Left hindlimb (tissue), 1 donor: Measurements from ENCODE around the gene PAF1.
"Not testable (repeated sequence)": the region's sequence is repeated elsewhere in the genome, so short reads cannot be mapped to it uniquely, and the experiment has no call there.

Source experiments
- DNase-seq: peaks from one replicate; pipeline ENCODE4 v3.0.0-alpha.2; 2018

Gene PAF1

GRCh38 chr19:39349326-39349725 is 41.6 kb downstream of the PAF1 start:
- DNase-seq: no peak

GRCh38 chr19:39347332-39348164 is 43.4 kb downstream of the PAF1 start:
- DNase-seq: no peak

GRCh38 chr19:39345956-39346355 is 45.0 kb downstream of the PAF1 start:
- no peak for DNase-seq

- DNase-seq: peak; percentile 58
Observed at GRCh38 chr19:39342647-39343305, 48.1 kb downstream of the PAF1 start.

- peak; percentile 99 for DNase-seq
Observed at GRCh38 chr19:39341719-39342604, 48.9 kb downstream of the PAF1 start, which contains the start of gene SAMD4B. TSS of gene SAMD4B (plus strand) at chr19:39342421. CDS start at chr19:39356894, 14,473 bp downstream.

GRCh38 chr19:39341129-39341718 is 49.7 kb downstream of the PAF1 start:
- DNase-seq: peak; percentile 54

- DNase-seq: not testable (repeated sequence)
Observed at GRCh38 chr19:39340156-39340555, 50.8 kb downstream of the PAF1 start.

- DNase-seq: no peak
Observed at GRCh38 chr19:39339674-39340073, 51.2 kb downstream of the PAF1 start.

GRCh38 chr19:39336483-39336882 is 54.4 kb downstream of the PAF1 start:
- DNase-seq: no peak
